Transverse colon (tissue), 4 donors: ENCODE results near the gene TLK2. TPM values are rescaled to one million over a fixed set of nuclear protein-coding genes. Genes with fewer than 3 reads are reported as not detected.
"Not testable (repeated sequence)": the region's sequence is repeated elsewhere in the genome, so short reads cannot be mapped to it uniquely, and the experiment has no call there.

ENCODE experiments used
- DNase-seq: peaks from one replicate; pipeline ENCODE4 v3.0.0-alpha.2; 2019
- H3K27ac ChIP-seq, 4 donors: fragments of 200-600 bp; sonication (generic); 2 replicates each; pipeline ENCODE4 v1.5.1; 2016 to 2018; ENCODE audit warnings: inconsistent platforms in 4 of 4
- H3K27me3 ChIP-seq: fragments of 200-600 bp; sonication (generic); 2 replicates; pipeline ENCODE4 v1.5.1; 2017; ENCODE audit warnings: inconsistent platforms
- H3K36me3 ChIP-seq, 4 donors: fragments of 200-600 bp; sonication (generic); 2 replicates each; pipeline ENCODE4 v1.5.1; 2017 to 2019; ENCODE audit warnings: inconsistent platforms in 4 of 4
- H3K4me1 ChIP-seq, 4 donors: fragments of 200-600 bp; sonication (generic); 2 replicates each; pipeline ENCODE4 v1.5.1; 2017 to 2020; ENCODE audit warnings: inconsistent platforms in 4 of 4
- H3K4me3 ChIP-seq, 4 donors: fragments of 200-600 bp; sonication (generic); 1 replicate in 1 of 4; 2 replicates in 3 of 4; pipeline versions ENCODE4 v1.5.1 to v1.6.1; 2017 to 2019; ENCODE audit warnings: inconsistent platforms in 4 of 4
- H3K9me3 ChIP-seq, 2 donors: fragments of 200-600 bp; sonication (generic); 2 replicates each; pipeline ENCODE4 v1.5.1; 2017 to 2019; ENCODE audit warnings: inconsistent platforms in 2 of 2
- WGBS, 2 donors: methylation state at CpG; one replicate each; pipeline ENCODE4 v1.1.5; 2018; ENCODE audit warnings: low coverage in 1 of 2; 5-methylcytosine and 5-hydroxymethylcytosine counted together
- in situ Hi-C, 4 donors: fragments of 200-750 bp; cut with MboI; loops; one replicate each; pipeline versions ENCODE4 v1.15.0 to v1.15.1; 2017; ENCODE audit warnings: low sequenced_read_pairs in 3 of 4, low pct_ligation_motif_present in 1 of 4, low pct_unique_long_range_greater_than_20kb in 1 of 4
- intact Hi-C: fragments of 100-400 bp; cut with DNase I; formaldehyde crosslinking; loops from one replicate; pipeline ENCODE4 v1.15.1; 2023; ENCODE audit warnings: low total_unique reads
- total RNA-seq, 4 donors: library from RNA; depleted of rRNA; stranded (reverse); fragments of >200 nt; gene quantifications; one replicate each; pipeline ENCODE4 v1.1.0, GENCODE V29; 2016

TLK2 gene
- total RNA-seq, 4 donors from 2014 or later = 36.6 to 146 (median 46.7) TPM

GRCh38 chr17:62504857-62505256 lies 26.2 kb downstream of the TLK2 start:
- peaks cover 8 to 34% (median 17%) of the 10 kb centered on the region in 4 donors for H3K4me1 ChIP-seq
- H3K36me3 ChIP-seq, H3K27ac ChIP-seq, H3K27me3 ChIP-seq, DNase-seq, in situ Hi-C loops, intact Hi-C loops, H3K4me3 ChIP-seq, H3K9me3 ChIP-seq: not testable (repeated sequence)
- WGBS, 2 donors = 96% methylated on average over 8 of the region's 8 CpGs; no CpG with 5 or more reads in 1 of the 2 donors

- in situ Hi-C loops, intact Hi-C loops: not testable (repeated sequence)
- peak overlapping the region; percentile 74 to 83 (median 82) for H3K27ac ChIP-seq
These were observed 28.7 kb downstream of the TLK2 start for GRCh38 chr17:62507191-62507836.

GRCh38 chr17:62510247-62510819 lies 31.7 kb downstream of the TLK2 start:
- H3K36me3 ChIP-seq, DNase-seq, H3K27me3 ChIP-seq, H3K4me3 ChIP-seq, intact Hi-C loops, in situ Hi-C loops, H3K9me3 ChIP-seq: not testable (repeated sequence)
- Histone ChIP-seq H3K27ac (peak overlapping the region; percentile 33 to 77 (median 76)), H3K4me1 (peaks cover 8 to 65% (median 25%) of the 10 kb centered on the region in 4 donors)
- WGBS, 2 donors = 83 to 93% methylated on average over 1 to 3 of the region's 3 CpGs

More at GRCh38 chr17:62507191-62507836, 28.7 kb downstream of the TLK2 start:
- Histone ChIP-seq H3K4me3 (peak overlapping the region in 3 of 4 donors; percentile 6 to 28 (median 13)), H3K4me1 (peaks cover 8 to 59% (median 23%) of the 10 kb centered on the region in 4 donors)
- H3K9me3 ChIP-seq, DNase-seq, H3K27me3 ChIP-seq, H3K36me3 ChIP-seq: not testable (repeated sequence)
- 37 to 38% methylated on average over 6 of the region's 6 CpGs for WGBS, 2 donors

- WGBS, 2 donors = 58 to 62% methylated on average over 3 of the region's 3 CpGs
These were observed 32.4 kb downstream of the TLK2 start for GRCh38 chr17:62511014-62511413.

GRCh38 chr17:62516376-62516775 lies 37.8 kb downstream of the TLK2 start:
- WGBS, 2 donors = 98 to 100% methylated on average over 3 to 11 of the region's 11 CpGs
- H3K4me3 ChIP-seq, H3K36me3 ChIP-seq, intact Hi-C loops, H3K27me3 ChIP-seq, DNase-seq, H3K27ac ChIP-seq, H3K9me3 ChIP-seq, in situ Hi-C loops: not testable (repeated sequence)
- H3K4me1 ChIP-seq = peaks cover 0 to 15% (median 2%) of the 10 kb centered on the region in 4 donors

More at GRCh38 chr17:62511014-62511413, 32.4 kb downstream of the TLK2 start:
- Histone ChIP-seq H3K27ac (peak overlapping the region; percentile 73 to 77 (median 76)), H3K4me1 (peaks cover 8 to 58% (median 24%) of the 10 kb centered on the region in 4 donors)
- DNase-seq, H3K4me3 ChIP-seq, in situ Hi-C loops, H3K27me3 ChIP-seq, intact Hi-C loops, H3K9me3 ChIP-seq, H3K36me3 ChIP-seq: not testable (repeated sequence)

GRCh38 chr17:62521295-62521694 lies 42.7 kb downstream of the TLK2 start:
- H3K4me1 ChIP-seq, H3K9me3 ChIP-seq, intact Hi-C loops, DNase-seq, in situ Hi-C loops, H3K27me3 ChIP-seq, H3K27ac ChIP-seq, H3K4me3 ChIP-seq: not testable (repeated sequence)
- peaks cover 0 to 11% (median 4%) of the 10 kb centered on the region in 4 donors for H3K36me3 ChIP-seq
- WGBS, 2 donors = 88% methylated on average over 5 of the region's 5 CpGs; no CpG with 5 or more reads in 1 of the 2 donors

GRCh38 chr17:62524077-62524476 lies 45.5 kb downstream of the TLK2 start:
- DNase-seq, in situ Hi-C loops, intact Hi-C loops, H3K27ac ChIP-seq, H3K27me3 ChIP-seq, H3K4me3 ChIP-seq, H3K4me1 ChIP-seq, H3K9me3 ChIP-seq: not testable (repeated sequence)
- peaks cover 0 to 12% (median 5%) of the 10 kb centered on the region in 4 donors for H3K36me3 ChIP-seq
- 88 to 95% methylated on average over 4 to 6 of the region's 6 CpGs for WGBS, 2 donors

GRCh38 chr17:62525317-62525716 lies 46.7 kb downstream of the TLK2 start:
- WGBS, 2 donors = 89% methylated on average over 6 of the region's 6 CpGs
- H3K36me3 ChIP-seq = peaks cover 0 to 16% (median 7%) of the 10 kb centered on the region in 4 donors
- H3K27me3 ChIP-seq, in situ Hi-C loops, H3K4me3 ChIP-seq, H3K9me3 ChIP-seq, intact Hi-C loops, H3K4me1 ChIP-seq, H3K27ac ChIP-seq, DNase-seq: not testable (repeated sequence)

GRCh38 chr17:62530936-62531335 lies 52.3 kb downstream of the TLK2 start:
- H3K9me3 ChIP-seq, intact Hi-C loops, in situ Hi-C loops, H3K27me3 ChIP-seq, DNase-seq, H3K4me3 ChIP-seq, H3K27ac ChIP-seq, H3K4me1 ChIP-seq: not testable (repeated sequence)
- peaks cover 0 to 14% (median 2%) of the 10 kb centered on the region in 4 donors for H3K36me3 ChIP-seq
- 100% methylated on average over 1 of the region's 1 CpG for WGBS, 2 donors

- in situ Hi-C loops, H3K4me3 ChIP-seq, H3K36me3 ChIP-seq, DNase-seq, H3K9me3 ChIP-seq, intact Hi-C loops, H3K27ac ChIP-seq, H3K4me1 ChIP-seq, H3K27me3 ChIP-seq: not testable (repeated sequence)
- 97 to 100% methylated on average over 2 to 3 of the region's 4 CpGs for WGBS, 2 donors
These were observed 57.9 kb downstream of the TLK2 start for GRCh38 chr17:62536557-62536956.
